GM12892 (cell line): ENCODE results near the gene CLDN5.

Experiments used
- DNase-seq: peaks from one replicate; pipeline ENCODE4 v3.0.0; 2011; ENCODE audit not compliant: insufficient read length
- FAIRE-seq: peaks from 2 replicates; lab custom pipeline; 2011; peaks lifted over from hg19 to GRCh38; lab: Jason Lieb, UNC
- POLR2A ChIP-seq: IDR thresholded peaks from 2 replicates; pipeline ENCODE4 v1.6.1; 2011; ENCODE audit warnings: low read depth, low read length, control low read depth
- POLR2AphosphoS5 ChIP-seq: IDR thresholded peaks from 2 replicates; pipeline ENCODE4 v1.6.1; 2011; ENCODE audit warnings: low read depth, low read length, control low read depth
- TAF1 ChIP-seq: IDR thresholded peaks from 2 replicates; pipeline ENCODE4 v1.6.1; 2011; ENCODE audit warnings: low read depth, mild to moderate bottlenecking, control low read depth, low read length, borderline replicate concordance

Gene CLDN5

GRCh38 chr22:19495562-19496323 is 28.5 kb downstream of the CLDN5 start:
- FAIRE-seq (no peak), DNase-seq (no peak)
- TF ChIP-seq POLR2A (no peak), POLR2AphosphoS5 (no peak)

- DNase-seq: no peak
- FAIRE-seq: no peak
- TF ChIP-seq POLR2A: no peak
- no peak for TF ChIP-seq POLR2AphosphoS5
- TF ChIP-seq TAF1: no peak
These were observed 29.5 kb downstream of the CLDN5 start for GRCh38 chr22:19494676-19495173.

- TF ChIP-seq POLR2AphosphoS5 (no peak), POLR2A (no peak), TAF1 (no peak)
- FAIRE-seq (no peak), DNase-seq (no peak)
These were observed 30.1 kb downstream of the CLDN5 start for GRCh38 chr22:19494001-19494560.

DNA sequence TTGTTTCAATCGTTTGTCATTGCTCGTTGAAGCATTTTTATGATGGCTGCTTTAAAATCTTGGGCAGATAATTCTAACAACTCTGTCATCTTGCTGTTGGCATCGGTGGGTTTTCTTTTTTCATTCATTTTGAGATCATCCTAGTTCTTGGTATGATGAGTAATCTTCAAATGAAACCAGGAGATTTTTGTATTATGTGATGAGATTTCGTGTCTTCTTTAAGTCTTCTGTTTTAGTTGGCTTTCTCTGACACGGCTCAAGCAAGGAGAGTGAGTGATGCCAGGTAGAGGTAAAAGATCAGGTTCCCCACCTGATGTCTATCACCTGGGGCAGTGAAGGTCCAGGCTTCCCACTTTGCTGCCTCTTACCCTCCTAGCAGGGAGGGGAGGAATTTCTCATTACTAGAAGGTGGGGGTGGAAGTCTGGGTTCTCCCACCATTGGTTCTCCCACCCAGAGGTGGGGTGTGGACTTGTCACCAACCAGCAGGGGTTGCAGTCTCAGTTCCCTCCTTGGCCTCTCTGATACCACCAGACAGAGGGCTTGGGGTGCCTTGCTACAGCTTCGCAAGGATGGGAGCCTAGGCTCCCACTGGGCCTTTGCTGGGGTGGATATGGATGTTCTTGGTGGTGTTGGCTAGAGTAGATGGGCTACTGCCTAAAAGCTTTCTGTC is 31.6 kb downstream of the CLDN5 start:
- no peak for TF ChIP-seq TAF1
- TF ChIP-seq POLR2A: no peak
- TF ChIP-seq POLR2AphosphoS5: no peak
- DNase-seq (no peak), FAIRE-seq (no peak)

- TF ChIP-seq TAF1 (no peak), POLR2A (no peak), POLR2AphosphoS5 (no peak)
- DNase-seq (no peak), FAIRE-seq (no peak)
These were observed 33.5 kb downstream of the CLDN5 start for GRCh38 chr22:19490628-19491230.

DNA sequence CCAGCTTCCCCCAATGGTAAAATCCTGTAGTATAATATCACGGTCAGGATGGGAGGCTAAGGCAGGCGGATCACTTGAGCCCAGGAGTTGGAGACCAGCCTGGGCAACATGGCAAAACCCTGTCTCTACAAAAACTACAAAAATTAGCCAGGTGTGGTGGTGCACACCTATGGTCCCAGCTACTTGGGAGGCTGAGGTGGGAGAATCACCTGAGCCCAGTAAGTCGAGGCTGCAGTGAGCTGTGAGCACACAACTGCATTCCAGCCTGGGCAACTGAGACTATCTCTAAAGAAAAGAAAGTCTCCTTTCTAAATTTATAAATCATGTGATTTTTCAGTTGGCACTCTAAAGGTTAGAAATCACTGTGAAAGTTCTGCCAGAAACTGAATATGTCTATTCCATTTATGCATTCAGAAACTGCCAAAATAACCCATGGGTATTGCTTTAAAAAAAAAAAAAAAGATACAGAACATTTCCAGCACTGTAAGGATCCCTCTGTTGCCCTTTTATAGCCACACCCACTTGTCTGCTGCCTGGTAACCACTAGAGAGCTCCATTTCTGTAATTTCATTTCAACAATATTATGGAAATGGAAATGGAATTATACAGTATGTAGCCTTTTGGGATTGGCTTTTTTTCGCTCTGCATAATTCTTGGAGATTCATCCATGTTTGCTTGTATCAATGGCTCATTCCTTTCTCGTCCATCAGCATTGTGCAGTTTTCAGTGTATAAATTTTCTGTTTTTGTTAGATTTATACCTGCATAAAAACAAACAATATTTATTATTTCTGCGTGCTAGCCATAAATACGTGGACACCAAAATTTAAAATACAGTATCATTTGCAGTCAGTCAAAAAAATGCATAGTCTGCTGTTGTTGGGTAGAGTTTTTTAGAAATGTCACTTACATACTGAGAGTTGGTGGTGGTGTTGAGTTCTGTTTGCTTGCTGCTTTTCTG is 35.0 kb downstream of the CLDN5 start:
- no peak for FAIRE-seq
- no peak for TF ChIP-seq POLR2AphosphoS5
- no peak for TF ChIP-seq POLR2A
- no peak for DNase-seq

GRCh38 chr22:19488285-19488684 is 35.9 kb downstream of the CLDN5 start:
- FAIRE-seq (no peak), DNase-seq (no peak)
- TF ChIP-seq POLR2AphosphoS5 (no peak), TAF1 (no peak), POLR2A (no peak)

- FAIRE-seq: no peak
- DNase-seq: no peak
- no peak for TF ChIP-seq POLR2A
- TF ChIP-seq POLR2AphosphoS5: no peak
- TF ChIP-seq TAF1: no peak
These were observed 40.5 kb downstream of the CLDN5 start for GRCh38 chr22:19483481-19484244.

- no peak for TF ChIP-seq TAF1
- TF ChIP-seq POLR2AphosphoS5: no peak
- no peak for TF ChIP-seq POLR2A
These were observed 41.9 kb downstream of the CLDN5 start for GRCh38 chr22:19482297-19482696.

GRCh38 chr22:19480789-19481188 is 43.4 kb downstream of the CLDN5 start:
- DNase-seq: no peak
- no peak for FAIRE-seq
- no peak for TF ChIP-seq POLR2A
- TF ChIP-seq TAF1: no peak
- no peak for TF ChIP-seq POLR2AphosphoS5

More at GRCh38 chr22:19482297-19482696, 41.9 kb downstream of the CLDN5 start:
- DNase-seq (no peak), FAIRE-seq (no peak)
